Neural progenitor cell (in vitro differentiated cells): ENCODE data around the gene CD1E. TPM values are rescaled to one million over a fixed set of nuclear protein-coding genes. Genes with fewer than 3 reads are reported as not detected.

Experiments
- DNase-seq: peaks from one replicate; pipeline ENCODE4 v3.0.0-alpha.2; 2016; ENCODE audit warnings: low spot score
- H2AFZ ChIP-seq: fragments of 200-600 bp; sonication (generic); replicated peaks from 2 replicates; pipeline ENCODE4 v1.6.1; 2016; ENCODE audit warnings: antibody characterized with exemption
- H3F3A ChIP-seq: fragments of 200-600 bp; sonication (generic); 2 replicates; pipeline ENCODE4 v1.6.1; 2016; ENCODE audit warnings: antibody characterized with exemption, low read depth
- H3K27ac ChIP-seq: fragments of 200-600 bp; sonication (generic); 2 replicates; pipeline ENCODE4 v1.5.1; 2016; ENCODE audit warnings: mild to moderate bottlenecking
- H3K27me3 ChIP-seq: fragments of 200-600 bp; sonication (generic); 2 replicates; pipeline ENCODE4 v1.6.1; 2016; ENCODE audit warnings: mild to moderate bottlenecking, moderate library complexity
- H3K36me3 ChIP-seq: fragments of 200-600 bp; sonication (generic); 2 replicates; pipeline ENCODE4 v1.5.1; 2016
- H3K4me1 ChIP-seq: fragments of 200-600 bp; sonication (generic); 2 replicates; pipeline ENCODE4 v1.6.1; 2016; ENCODE audit warnings: mixed run types
- H3K4me2 ChIP-seq: fragments of 200-600 bp; sonication (generic); 2 replicates; pipeline ENCODE4 v1.6.1; 2016
- H3K4me3 ChIP-seq: fragments of 200-600 bp; sonication (generic); 2 replicates; pipeline ENCODE4 v1.5.1; 2016
- H3K79me2 ChIP-seq: fragments of 200-600 bp; sonication (generic); 2 replicates; pipeline ENCODE4 v1.6.1; 2016; ENCODE audit warnings: low read depth
- H3K9ac ChIP-seq: fragments of 200-600 bp; sonication (generic); 2 replicates; pipeline ENCODE4 v1.6.1; 2016
- H3K9me3 ChIP-seq: fragments of 200-600 bp; sonication (generic); 2 replicates; pipeline ENCODE4 v1.5.1; 2016; ENCODE audit warnings: low read depth
- H4K20me1 ChIP-seq: fragments of 200-600 bp; sonication (generic); 2 replicates; pipeline ENCODE4 v1.6.1; 2016; ENCODE audit warnings: low read depth
- H3K27ac Mint-ChIP-seq: 3 replicates; pipeline ENCODE4 v1.8.0; 2021; ENCODE audit warnings: mixed read lengths
- H3K27me3 Mint-ChIP-seq: 2 replicates; pipeline ENCODE4 v1.8.0; 2022; ENCODE audit warnings: low read depth, mild to moderate bottlenecking, inconsistent platforms, moderate library complexity, mixed read lengths; ENCODE audit not compliant: insufficient read depth
- H3K36me3 Mint-ChIP-seq: 3 replicates; pipeline ENCODE4 v1.8.0; 2021; ENCODE audit warnings: mixed read lengths
- H3K4me1 Mint-ChIP-seq: 3 replicates; pipeline ENCODE4 v1.8.0; 2021; ENCODE audit warnings: mixed read lengths
- H3K4me3 Mint-ChIP-seq: 3 replicates; pipeline ENCODE4 v1.8.0; 2021; ENCODE audit warnings: mild to moderate bottlenecking, moderate library complexity, mixed read lengths
- H3K9me3 Mint-ChIP-seq: 3 replicates; pipeline ENCODE4 v1.8.0; 2020; ENCODE audit warnings: mixed read lengths
- CTCF ChIP-seq: fragments of 200-600 bp; sonication (generic); IDR thresholded peaks from 2 replicates; pipeline ENCODE4 v1.5.1; 2017; ENCODE audit warnings: antibody characterized with exemption, mild to moderate bottlenecking
- EZH2 ChIP-seq: fragments of 200-600 bp; sonication (generic); IDR thresholded peaks from 2 replicates; pipeline ENCODE4 v1.6.1; 2017; ENCODE audit warnings: antibody characterized with exemption, mild to moderate bottlenecking, moderate library complexity
- EZH2phosphoT487 ChIP-seq: fragments of 200-600 bp; sonication (generic); IDR thresholded peaks from 2 replicates; pipeline ENCODE4 v1.6.1; 2017; ENCODE audit warnings: antibody characterized with exemption
- total RNA-seq: library from RNA; depleted of rRNA; stranded (reverse); fragments of >200 nt; gene quantifications from 2 replicates; pipeline ENCODE4 v1.2.3, GENCODE V29; 2015; ENCODE audit warnings: low replicate concordance

Gene CD1E
- total RNA-seq, 1 donor from 2014 or later = not detected

- no peaks in the 10 kb centered on the region for H3K4me1 ChIP-seq
- H3F3A ChIP-seq = no peaks in the 10 kb centered on the region
- no peak overlapping the region for H3K9ac ChIP-seq
- no peaks in the 10 kb centered on the region for H3K36me3 Mint-ChIP-seq
- no peak overlapping the region for H3K4me2 ChIP-seq
- no peak for DNase-seq
- H3K27ac ChIP-seq = no peak overlapping the region
- H3K27me3 ChIP-seq = no peaks in the 10 kb centered on the region
- TF ChIP-seq EZH2 (no peak), EZH2phosphoT487 (no peak), CTCF (no peak)
- H2AFZ ChIP-seq = no peak overlapping the region
- peaks cover 2% of the 10 kb centered on the region for H3K27me3 Mint-ChIP-seq
- no peaks in the 10 kb centered on the region for H3K9me3 ChIP-seq
- no peaks in the 10 kb centered on the region for H3K4me1 Mint-ChIP-seq
- H3K9me3 Mint-ChIP-seq = no peaks in the 10 kb centered on the region
- no peaks in the 10 kb centered on the region for H3K79me2 ChIP-seq
- no peaks in the 10 kb centered on the region for H4K20me1 ChIP-seq
- H3K4me3 ChIP-seq = no peak overlapping the region
- no peak overlapping the region for H3K27ac Mint-ChIP-seq
- H3K4me3 Mint-ChIP-seq = no peak overlapping the region
- H3K36me3 ChIP-seq = no peaks in the 10 kb centered on the region
Observed at GRCh38 chr1:158400871-158401270, 47.2 kb downstream of the CD1E start.

DNA sequence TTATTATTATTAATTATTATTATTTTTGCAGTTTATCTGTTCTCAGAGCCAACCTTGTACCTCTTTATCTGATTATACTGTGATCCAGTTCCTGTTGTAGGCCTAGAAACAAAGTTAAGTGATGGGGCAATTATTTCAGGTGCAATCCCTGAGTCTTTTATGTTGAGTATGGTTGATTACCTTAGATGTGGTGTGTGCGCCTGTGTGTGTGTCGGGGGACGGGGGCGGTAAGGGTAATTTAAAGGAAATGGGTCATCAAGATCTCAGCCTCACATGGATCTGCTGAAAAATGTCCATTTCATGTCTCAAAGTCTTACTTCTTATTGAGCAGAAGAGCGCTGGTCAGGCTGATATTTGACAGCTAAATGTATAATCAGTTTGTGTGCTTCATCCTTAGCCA is 53.4 kb downstream of the CD1E start:
- H3K4me3 Mint-ChIP-seq = no peak overlapping the region
- H3K9me3 Mint-ChIP-seq = no peaks in the 10 kb centered on the region
- no peak overlapping the region for H3K4me2 ChIP-seq
- H3K4me1 ChIP-seq = no peaks in the 10 kb centered on the region
- H3K79me2 ChIP-seq = no peaks in the 10 kb centered on the region
- no peaks in the 10 kb centered on the region for H3F3A ChIP-seq
- H2AFZ ChIP-seq = no peak overlapping the region
- TF ChIP-seq EZH2 (no peak), EZH2phosphoT487 (no peak), CTCF (no peak)
- H3K27ac Mint-ChIP-seq = no peak overlapping the region
- no peaks in the 10 kb centered on the region for H3K4me1 Mint-ChIP-seq
- no peak overlapping the region for H3K27ac ChIP-seq
- H3K4me3 ChIP-seq = no peak overlapping the region
- DNase-seq = no peak
- no peaks in the 10 kb centered on the region for H3K36me3 ChIP-seq
- H3K9ac ChIP-seq = no peak overlapping the region
- no peaks in the 10 kb centered on the region for H3K27me3 Mint-ChIP-seq
- no peaks in the 10 kb centered on the region for H3K36me3 Mint-ChIP-seq
- no peaks in the 10 kb centered on the region for H3K9me3 ChIP-seq
- no peaks in the 10 kb centered on the region for H3K27me3 ChIP-seq
- no peaks in the 10 kb centered on the region for H4K20me1 ChIP-seq

Other genes starting within 250 kb of the CD1E start
- gene CD1D, start 173.0 kb upstream of the CD1E start, total RNA-seq = 0.77 TPM in 1 of 2 replicates, not detected in the other
- gene CD1A, start 99.5 kb upstream of the CD1E start, total RNA-seq = not detected in 2 replicates
- not detected in 2 replicates for gene CD1C, start 64.0 kb upstream of the CD1E start, total RNA-seq
- not detected in 2 replicates for gene CD1B, start 22.4 kb upstream of the CD1E start, total RNA-seq
- not detected in 2 replicates for gene OR10T2, start 45.6 kb downstream of the CD1E start, total RNA-seq
- gene OR10K2, start 72.3 kb downstream of the CD1E start, total RNA-seq = not detected in 2 replicates
- gene OR10K1, start 107.9 kb downstream of the CD1E start, total RNA-seq = 0.06 TPM in 1 of 2 replicates, not detected in the other
- gene OR10R2, start 118.3 kb downstream of the CD1E start, total RNA-seq = not detected in 2 replicates
- not detected in 2 replicates for gene OR6Y1, start 200.5 kb downstream of the CD1E start, total RNA-seq
- gene OR6P1, start 216.7 kb downstream of the CD1E start, total RNA-seq = not detected in 2 replicates
- not detected in 2 replicates for gene OR10X1, start 226.0 kb downstream of the CD1E start, total RNA-seq